DMS79 treated with DMSO at 0.1 percent for 48 hours (cell line): ENCODE results near the gene CHST2.
A peak's percentile ranks its signal among the peaks of the same experiment; 100 is the strongest.
"Not testable (repeated sequence)": the region's sequence is repeated elsewhere in the genome, so short reads cannot be mapped to it uniquely, and the experiment has no call there.

Experiments used
- DNase-seq: peaks from one replicate; lab custom pipeline; 2025; lab: John Stamatoyannopoulos, UW

CHST2 gene

GRCh38 chr3:143134471-143134870, 14.9 kb downstream of the CHST2 start:
- peak; percentile 76 for DNase-seq

- DNase-seq = no peak
Observed at GRCh38 chr3:143135150-143135549, 15.6 kb downstream of the CHST2 start.

- no peak for DNase-seq
Observed at GRCh38 chr3:143137435-143138036, 18.0 kb downstream of the CHST2 start.

GRCh38 chr3:143138953-143139352, 19.4 kb downstream of the CHST2 start:
- no peak for DNase-seq

GRCh38 chr3:143139762-143140161, 20.2 kb downstream of the CHST2 start:
- no peak for DNase-seq

- DNase-seq = no peak
Observed at GRCh38 chr3:143140550-143140949, 21.0 kb downstream of the CHST2 start.

- no peak for DNase-seq
Observed at GRCh38 chr3:143142354-143142753, 22.8 kb downstream of the CHST2 start.

GRCh38 chr3:143145906-143146305, 26.3 kb downstream of the CHST2 start:
- DNase-seq = no peak

- DNase-seq = no peak
Observed at GRCh38 chr3:143146486-143147274, 27.1 kb downstream of the CHST2 start.

- DNase-seq = no peak
Observed at GRCh38 chr3:143147707-143148106, 28.1 kb downstream of the CHST2 start.

GRCh38 chr3:143150071-143150470, 30.5 kb downstream of the CHST2 start:
- DNase-seq = no peak

GRCh38 chr3:143151004-143151731, 31.6 kb downstream of the CHST2 start:
- no peak for DNase-seq

GRCh38 chr3:143152043-143152442, 32.5 kb downstream of the CHST2 start:
- no peak for DNase-seq

GRCh38 chr3:143155756-143156155, 36.2 kb downstream of the CHST2 start:
- DNase-seq = no peak

- no peak for DNase-seq
Observed at GRCh38 chr3:143158014-143158988, 38.7 kb downstream of the CHST2 start.

GRCh38 chr3:143160437-143160836, 40.9 kb downstream of the CHST2 start:
- DNase-seq = no peak

- no peak for DNase-seq
Observed at GRCh38 chr3:143163562-143164100, 44.1 kb downstream of the CHST2 start.

GRCh38 chr3:143165211-143165610, 45.6 kb downstream of the CHST2 start:
- DNase-seq = no peak

GRCh38 chr3:143165612-143166285, 46.2 kb downstream of the CHST2 start:
- DNase-seq = not testable (repeated sequence)

- DNase-seq = no peak
Observed at GRCh38 chr3:143166376-143166775, 46.8 kb downstream of the CHST2 start.
